ENCODE results near the gene PFN2. TPM values are rescaled to one million over a fixed set of nuclear protein-coding genes. Genes with fewer than 3 reads are reported as not detected.
A peak's percentile ranks its signal among the peaks of the same experiment; 100 is the strongest.

Gene PFN2
- total RNA-seq, 1 donor from 2014 or later: 28.6 TPM

DNA sequence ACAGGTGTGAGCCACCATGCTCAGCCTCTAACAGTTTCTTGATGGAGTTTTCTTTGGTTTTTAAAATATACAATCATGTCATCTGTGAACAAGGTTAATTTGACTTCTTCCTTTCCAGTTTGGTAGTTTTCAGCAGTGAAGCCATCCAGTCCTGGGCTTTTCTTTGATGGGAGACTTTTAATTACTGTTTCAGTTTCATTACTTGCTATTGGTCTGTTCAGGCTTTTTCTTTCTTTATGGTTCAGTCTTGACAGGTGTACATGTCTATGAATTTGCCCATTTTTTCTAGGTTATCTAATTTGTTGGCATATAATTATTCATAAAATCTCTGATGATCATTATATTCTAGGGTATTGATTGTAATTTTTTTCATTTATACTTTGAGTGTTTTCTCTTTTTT lies 36.8 kb downstream of the PFN2 start:
- H3K4me1 ChIP-seq: peaks cover 8% of the 10 kb centered on the region
- intact Hi-C loops (cut with DNase I): no loop called here
- no peak overlapping the region for H3K4me3 ChIP-seq
- no peaks in the 10 kb centered on the region for H3K36me3 ChIP-seq
- H3K27me3 ChIP-seq: no peaks in the 10 kb centered on the region
- DNase-seq (no peak), ATAC-seq (no peak)
- H3K27ac ChIP-seq: no peak overlapping the region
- TF ChIP-seq, protein P1, sequence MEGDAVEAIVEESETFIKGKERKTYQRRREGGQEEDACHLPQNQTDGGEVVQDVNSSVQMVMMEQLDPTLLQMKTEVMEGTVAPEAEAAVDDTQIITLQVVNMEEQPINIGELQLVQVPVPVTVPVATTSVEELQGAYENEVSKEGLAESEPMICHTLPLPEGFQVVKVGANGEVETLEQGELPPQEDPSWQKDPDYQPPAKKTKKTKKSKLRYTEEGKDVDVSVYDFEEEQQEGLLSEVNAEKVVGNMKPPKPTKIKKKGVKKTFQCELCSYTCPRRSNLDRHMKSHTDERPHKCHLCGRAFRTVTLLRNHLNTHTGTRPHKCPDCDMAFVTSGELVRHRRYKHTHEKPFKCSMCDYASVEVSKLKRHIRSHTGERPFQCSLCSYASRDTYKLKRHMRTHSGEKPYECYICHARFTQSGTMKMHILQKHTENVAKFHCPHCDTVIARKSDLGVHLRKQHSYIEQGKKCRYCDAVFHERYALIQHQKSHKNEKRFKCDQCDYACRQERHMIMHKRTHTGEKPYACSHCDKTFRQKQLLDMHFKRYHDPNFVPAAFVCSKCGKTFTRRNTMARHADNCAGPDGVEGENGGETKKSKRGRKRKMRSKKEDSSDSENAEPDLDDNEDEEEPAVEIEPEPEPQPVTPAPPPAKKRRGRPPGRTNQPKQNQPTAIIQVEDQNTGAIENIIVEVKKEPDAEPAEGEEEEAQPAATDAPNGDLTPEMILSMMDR (IDR thresholded peaks at IDR 0.05): no peak
- no peaks in the 10 kb centered on the region for H3K9me3 ChIP-seq

DNA sequence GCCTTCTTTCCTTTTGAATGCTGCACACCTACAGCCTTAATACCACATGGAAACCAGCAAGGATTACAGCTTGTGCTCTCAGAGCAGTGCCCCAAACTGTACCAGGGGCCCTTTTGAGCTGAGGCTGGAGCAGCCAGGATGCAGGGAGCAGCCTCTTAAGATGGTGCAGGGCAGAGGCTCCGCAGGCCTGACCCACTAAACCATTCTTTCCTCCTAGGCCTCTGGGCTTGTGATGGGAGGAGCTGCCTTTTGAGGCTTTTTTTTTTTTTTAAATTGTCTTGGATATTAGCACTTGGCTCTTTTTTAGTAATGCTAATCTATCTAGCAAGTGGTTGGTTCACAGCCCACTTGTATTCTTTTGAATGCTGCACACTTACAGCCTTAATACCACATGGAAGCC lies 37.7 kb downstream of the PFN2 start:
- intact Hi-C loops (cut with DNase I): no loop called here
- Histone ChIP-seq H3K27ac (no peak overlapping the region), H3K36me3 (no peaks in the 10 kb centered on the region), H3K9me3 (no peaks in the 10 kb centered on the region), H3K4me1 (peaks cover 8% of the 10 kb centered on the region), H3K4me3 (no peak overlapping the region), H3K27me3 (no peaks in the 10 kb centered on the region)
- DNase-seq (no peak), ATAC-seq (peak; percentile 23)
- TF ChIP-seq, protein P1 (IDR thresholded peaks at IDR 0.05): no peak

DNA sequence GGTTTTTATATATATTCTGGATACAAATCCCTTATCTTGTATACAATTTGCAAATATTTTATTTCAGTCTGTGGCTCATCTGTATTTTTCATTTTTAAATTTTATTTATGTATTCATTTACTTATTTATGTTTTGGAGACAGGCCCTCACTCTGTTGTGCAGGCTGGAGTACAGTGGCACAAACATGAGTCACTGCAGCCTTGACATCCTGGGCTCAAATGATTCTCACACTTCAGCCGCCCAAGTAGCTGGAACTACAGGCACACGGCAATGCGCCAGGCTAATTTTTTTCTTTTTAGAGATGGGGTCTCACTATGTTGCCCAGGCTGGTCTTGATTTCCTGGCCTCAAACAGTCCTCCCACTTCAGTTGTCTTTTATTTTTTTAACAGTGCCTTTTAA lies 50.6 kb downstream of the PFN2 start:
- Histone ChIP-seq H3K9me3 (no peaks in the 10 kb centered on the region), H3K36me3 (peaks cover 50% of the 10 kb centered on the region), H3K27me3 (no peaks in the 10 kb centered on the region), H3K27ac (no peak overlapping the region), H3K4me3 (no peak overlapping the region), H3K4me1 (no peaks in the 10 kb centered on the region)
- intact Hi-C loops (cut with DNase I): no loop called here
- TF ChIP-seq, protein P1 (IDR thresholded peaks at IDR 0.05): no peak
- no peak for ATAC-seq
- no peak for DNase-seq

DNA sequence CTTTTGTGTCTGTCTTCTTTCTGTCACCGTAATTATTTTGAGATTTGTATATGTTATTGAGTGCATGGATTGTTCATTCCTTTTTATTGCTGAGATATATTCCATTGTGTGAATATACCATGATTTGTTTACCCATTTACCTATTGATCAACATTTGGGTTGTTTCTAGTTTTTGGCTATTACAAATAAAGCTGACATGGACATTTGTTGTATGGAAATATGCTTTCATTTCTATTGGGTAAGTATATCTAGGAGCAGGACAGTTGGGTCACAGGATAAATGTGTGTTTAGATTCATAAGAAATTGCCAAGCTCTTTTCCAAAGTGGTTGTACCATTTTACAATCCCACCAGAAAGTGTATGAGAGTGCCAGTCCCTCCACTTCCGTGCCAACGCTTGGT lies 51.2 kb downstream of the PFN2 start:
- intact Hi-C loops (cut with DNase I): no loop called here
- Histone ChIP-seq H3K4me3 (no peak overlapping the region), H3K9me3 (no peaks in the 10 kb centered on the region), H3K27me3 (no peaks in the 10 kb centered on the region), H3K4me1 (no peaks in the 10 kb centered on the region), H3K27ac (no peak overlapping the region), H3K36me3 (peaks cover 50% of the 10 kb centered on the region)
- TF ChIP-seq, protein P1 (IDR thresholded peaks at IDR 0.05): no peak
- DNase-seq (no peak), ATAC-seq (no peak)

DNA sequence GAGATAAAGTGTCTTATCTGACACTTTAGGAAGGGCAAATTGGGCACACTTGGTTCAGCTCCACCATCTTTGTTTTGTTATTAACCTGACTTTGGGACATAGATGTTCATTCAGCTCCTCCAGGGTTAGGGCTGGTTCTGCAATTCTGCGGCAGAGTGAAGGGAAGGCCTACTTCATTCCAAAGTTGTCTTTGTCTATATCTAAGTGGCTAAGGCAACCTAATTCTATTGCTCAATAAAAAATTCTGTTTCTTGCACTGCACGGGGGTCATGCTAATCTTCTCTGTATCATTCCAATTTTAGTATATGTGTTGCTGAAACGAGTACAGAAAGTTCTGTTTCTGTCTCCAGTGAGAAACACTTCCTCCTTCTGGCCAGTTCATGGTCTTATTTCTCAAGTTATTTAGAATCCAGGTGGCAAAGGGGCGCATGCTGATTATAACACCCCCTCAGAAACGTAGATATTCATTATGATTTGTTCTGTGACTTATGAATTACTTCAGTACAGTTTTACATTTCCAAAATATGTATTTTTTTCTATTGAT lies 53.5 kb downstream of the PFN2 start:
- intact Hi-C loops (cut with DNase I): no loop called here
- H3K4me3 ChIP-seq: no peak overlapping the region
- H3K27ac ChIP-seq: no peak overlapping the region
- DNase-seq (no peak), ATAC-seq (peak; percentile 80)
- H3K36me3 ChIP-seq: peaks cover 52% of the 10 kb centered on the region
- no peaks in the 10 kb centered on the region for H3K27me3 ChIP-seq
- TF ChIP-seq, protein P1 (IDR thresholded peaks at IDR 0.05): no peak
- H3K4me1 ChIP-seq: no peaks in the 10 kb centered on the region
- no peaks in the 10 kb centered on the region for H3K9me3 ChIP-seq

Other genes with a start within 250 kb of the PFN2 start
- 49.8 TPM for gene COMMD2, start 218.4 kb downstream of the PFN2 start, total RNA-seq
- gene ANKUB1, start 178.3 kb downstream of the PFN2 start, total RNA-seq: not detected
- 136 TPM for gene RNF13, start 157.7 kb downstream of the PFN2 start, total RNA-seq

Measured in upper lobe of right lung (tissue), 1 donor.